C4-2B (cell line): Measurements from ENCODE around the gene KATNAL2.
"Not testable (repeated sequence)": the region's sequence is repeated elsewhere in the genome, so short reads cannot be mapped to it uniquely, and the experiment has no call there.

ENCODE experiments used
- ZFX ChIP-seq: fragments of 450-650 bp; IDR thresholded peaks from 2 replicates; pipeline ENCODE4 v1.6.1; 2017
- TF ChIP-seq, protein P1 (sequence below): fragments of 450-650 bp; conservative IDR thresholded peaks from 2 replicates; pipeline ENCODE4 v1.5.1; 2017; ENCODE audit warnings: mild to moderate bottlenecking

- TF ChIP-seq, protein P1, sequence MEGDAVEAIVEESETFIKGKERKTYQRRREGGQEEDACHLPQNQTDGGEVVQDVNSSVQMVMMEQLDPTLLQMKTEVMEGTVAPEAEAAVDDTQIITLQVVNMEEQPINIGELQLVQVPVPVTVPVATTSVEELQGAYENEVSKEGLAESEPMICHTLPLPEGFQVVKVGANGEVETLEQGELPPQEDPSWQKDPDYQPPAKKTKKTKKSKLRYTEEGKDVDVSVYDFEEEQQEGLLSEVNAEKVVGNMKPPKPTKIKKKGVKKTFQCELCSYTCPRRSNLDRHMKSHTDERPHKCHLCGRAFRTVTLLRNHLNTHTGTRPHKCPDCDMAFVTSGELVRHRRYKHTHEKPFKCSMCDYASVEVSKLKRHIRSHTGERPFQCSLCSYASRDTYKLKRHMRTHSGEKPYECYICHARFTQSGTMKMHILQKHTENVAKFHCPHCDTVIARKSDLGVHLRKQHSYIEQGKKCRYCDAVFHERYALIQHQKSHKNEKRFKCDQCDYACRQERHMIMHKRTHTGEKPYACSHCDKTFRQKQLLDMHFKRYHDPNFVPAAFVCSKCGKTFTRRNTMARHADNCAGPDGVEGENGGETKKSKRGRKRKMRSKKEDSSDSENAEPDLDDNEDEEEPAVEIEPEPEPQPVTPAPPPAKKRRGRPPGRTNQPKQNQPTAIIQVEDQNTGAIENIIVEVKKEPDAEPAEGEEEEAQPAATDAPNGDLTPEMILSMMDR, result not testable (repeated sequence)
- not testable (repeated sequence) for TF ChIP-seq ZFX
These were observed 102.5 kb downstream of the KATNAL2 start for GRCh38 chr18:47019870-47020269.
